Measurements from ENCODE around the gene COL13A1. TPM values are rescaled to one million over a fixed set of nuclear protein-coding genes. Genes with fewer than 3 reads are reported as not detected.

The COL13A1 gene
- total and polyA plus RNA-seq, 4 donors: 3.5 to 32.8 (median 11.5) TPM

DNA sequence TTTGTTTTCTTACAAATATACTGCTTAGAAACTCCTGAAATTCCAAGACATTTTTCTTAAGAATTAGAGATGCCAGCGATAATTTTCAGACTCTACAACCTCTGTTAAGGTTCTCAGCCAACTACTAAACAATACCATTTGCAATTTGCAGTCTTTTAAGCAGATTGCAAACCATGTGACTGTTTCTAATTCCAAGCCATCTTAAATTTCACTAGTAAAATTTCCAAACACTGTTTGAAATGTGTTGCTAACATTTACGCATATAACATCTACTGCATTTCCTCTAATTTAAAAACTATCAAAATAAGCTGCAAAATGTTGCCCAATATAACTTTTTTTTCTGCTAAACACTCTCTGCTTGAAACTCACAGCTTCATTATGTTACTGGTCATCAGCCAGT, 194.9 kb downstream of the COL13A1 start:
- ATAC-seq (ENCODE audit: low FRiP score) (no peak), DNase-seq (no peak)
- Histone ChIP-seq H3K27ac (ENCODE audit: low read depth in 1 of 2, low read length in 2 of 2) (no peak overlapping the region), H3K9me3 (ENCODE audit: control insufficient read depth, low read length) (no peaks in the 10 kb centered on the region), H3K4me1 (ENCODE audit: control insufficient read depth in 1 of 2, insufficient read depth in 2 of 2, low read length in 2 of 2) (no peaks in the 10 kb centered on the region), H3K36me3 (ENCODE audit: control insufficient read depth in 1 of 2, insufficient read depth in 2 of 2, low read length in 1 of 2) (no peaks in the 10 kb centered on the region), H3K27me3 (ENCODE audit: control insufficient read depth in 1 of 2, insufficient read depth in 2 of 2, low read length in 1 of 2) (peaks cover 0 to 2% of the 10 kb centered on the region in 2 donors), H3K4me3 (ENCODE audit: low read length in 2 of 2) (no peak overlapping the region)
- intact Hi-C loops (cut with DNase I): no loop called here
- WGBS, 2 donors: 62 to 71% methylated on average over 2 of the region's 2 CpGs

DNA sequence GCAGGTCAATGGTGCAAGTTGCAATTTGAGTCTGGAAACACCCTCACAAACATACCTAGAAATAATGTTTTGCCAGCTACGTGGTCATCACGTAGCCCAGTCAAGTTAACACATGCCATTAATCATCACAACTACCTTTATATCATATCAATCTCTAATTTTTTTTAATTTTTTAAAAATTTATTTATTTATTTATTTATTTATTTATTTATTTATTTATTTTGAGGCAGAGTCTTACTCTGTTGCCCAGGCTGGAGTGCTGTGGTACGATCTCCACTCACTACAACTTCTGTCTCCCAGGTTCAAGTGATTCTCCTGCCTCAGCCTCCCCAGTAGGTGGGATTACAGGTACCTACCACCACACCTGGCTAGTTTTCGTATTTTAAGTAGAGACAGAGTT, 198.6 kb downstream of the COL13A1 start:
- 97% methylated on average over 4 of the region's 4 CpGs for WGBS, 2 donors
- Histone ChIP-seq H3K4me1 (ENCODE audit: control insufficient read depth in 1 of 2, insufficient read depth in 2 of 2, low read length in 2 of 2) (no peaks in the 10 kb centered on the region), H3K9me3 (ENCODE audit: control insufficient read depth, low read length) (no peaks in the 10 kb centered on the region), H3K27me3 (ENCODE audit: control insufficient read depth in 1 of 2, insufficient read depth in 2 of 2, low read length in 1 of 2) (peaks cover 0 to 2% of the 10 kb centered on the region in 2 donors), H3K36me3 (ENCODE audit: control insufficient read depth in 1 of 2, insufficient read depth in 2 of 2, low read length in 1 of 2) (no peaks in the 10 kb centered on the region), H3K27ac (ENCODE audit: low read depth in 1 of 2, low read length in 2 of 2) (no peak overlapping the region), H3K4me3 (ENCODE audit: low read length in 2 of 2) (no peak overlapping the region)
- DNase-seq: no peak
- ATAC-seq (ENCODE audit: low FRiP score): no peak
- intact Hi-C loops (cut with DNase I): no loop called here

DNA sequence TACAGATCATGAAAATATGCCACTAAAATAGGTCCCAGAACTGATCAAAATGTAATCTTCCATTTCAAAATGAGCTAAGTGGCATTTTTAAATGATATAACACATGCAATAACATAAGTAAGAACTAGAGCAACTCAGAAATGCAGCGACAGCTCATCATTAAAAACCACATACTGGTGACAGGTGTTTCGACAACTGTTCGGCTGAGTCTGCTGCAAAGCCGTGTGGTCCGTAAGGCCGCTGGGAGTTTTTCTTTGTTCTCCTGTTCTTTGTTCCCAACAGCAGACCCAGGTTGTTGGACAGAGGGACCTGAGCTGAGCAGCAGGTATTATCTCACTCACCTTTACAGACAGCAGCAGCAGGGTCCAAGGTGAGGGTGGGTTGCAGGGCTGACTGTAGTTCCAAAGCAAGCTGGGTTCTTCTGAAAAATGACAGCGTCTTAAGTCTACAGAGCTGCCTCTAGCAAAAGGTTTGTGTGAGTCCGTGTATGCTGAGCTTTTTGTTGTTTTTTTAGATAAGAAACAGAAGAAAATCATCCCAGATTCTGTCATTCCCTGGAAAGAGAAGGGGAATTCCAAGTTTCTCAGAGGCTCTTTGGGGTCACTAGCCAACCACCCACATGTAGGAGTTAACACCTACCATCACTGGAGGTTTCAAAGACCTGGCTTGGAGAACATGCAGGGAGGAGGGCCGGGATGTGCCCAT, 205.6 kb downstream of the COL13A1 start:
- H3K36me3 ChIP-seq (ENCODE audit: control insufficient read depth in 1 of 2, insufficient read depth in 2 of 2, low read length in 1 of 2): no peaks in the 10 kb centered on the region
- H3K27me3 ChIP-seq (ENCODE audit: control insufficient read depth in 1 of 2, insufficient read depth in 2 of 2, low read length in 1 of 2): no peaks in the 10 kb centered on the region
- intact Hi-C loops (cut with DNase I): no loop called here
- no peak overlapping the region for H3K4me3 ChIP-seq (ENCODE audit: low read length in 2 of 2)
- WGBS, 2 donors: 77 to 79% methylated on average over 9 of the region's 9 CpGs
- H3K27ac ChIP-seq (ENCODE audit: low read depth in 1 of 2, low read length in 2 of 2): no peak overlapping the region
- ATAC-seq (ENCODE audit: low FRiP score) (no peak), DNase-seq (no peak)
- no peaks in the 10 kb centered on the region for H3K9me3 ChIP-seq (ENCODE audit: control insufficient read depth, low read length)
- no peaks in the 10 kb centered on the region for H3K4me1 ChIP-seq (ENCODE audit: control insufficient read depth in 1 of 2, insufficient read depth in 2 of 2, low read length in 2 of 2)

Other genes starting within 250 kb of the COL13A1 start
- not detected for gene NEUROG3, start 228.5 kb upstream of the COL13A1 start, total RNA-seq
- gene NEUROG3, start 228.5 kb upstream of the COL13A1 start, polyA plus RNA-seq: 1 to 10 TPM in 1 of 2 donors, not detected in 1; 1.1 TPM
- 10 to 100 TPM in 1 of 2 donors, 1 to 10 TPM in 1; 6.6 to 10.6 TPM for gene FAM241B, start 171.7 kb upstream of the COL13A1 start, total RNA-seq
- 1 to 10 TPM; 4.7 to 9.9 TPM for gene FAM241B, start 171.7 kb upstream of the COL13A1 start, polyA plus RNA-seq